ENCODE results near the gene GNRHR. TPM values are rescaled to one million over a fixed set of nuclear protein-coding genes. Genes with fewer than 3 reads are reported as not detected.

The GNRHR gene
- total RNA-seq, 4 donors from 2014 or later: not detected

GRCh38 chr4:67691328-67691727 is 62.9 kb downstream of the GNRHR start:
- H3K27ac ChIP-seq: no peak overlapping the region
- H3K4me1 ChIP-seq: no peaks in the 10 kb centered on the region
- ATAC-seq: no peak
- peaks cover 0 to 33% of the 10 kb centered on the region in 2 donors for H3K36me3 ChIP-seq
- no peaks in the 10 kb centered on the region for H3K27me3 ChIP-seq
- H3K9me3 ChIP-seq: peaks cover 0 to 7% (median 0%) of the 10 kb centered on the region in 3 donors
- TF ChIP-seq POLR2A (IDR thresholded peaks at IDR 0.05) (no peak), POLR2AphosphoS5 (IDR thresholded peaks at IDR 0.05) (no peak), CTCF (IDR thresholded peaks at IDR 0.05) (no peak), EP300 (IDR thresholded peaks at IDR 0.05) (no peak)
- no peak overlapping the region for H3K4me3 ChIP-seq

Small RNAs within 50 kb of the gene (small RNA-seq; reads per million reads assigned to genes)
- gene RF00091: 0 reads per million in 4 donors

Other genes with a start within 250 kb of the GNRHR start
- gene CENPC, start 208.9 kb downstream of the GNRHR start, total RNA-seq: 10 to 100 TPM; 12.4 to 48.4 (median 20.2) TPM
- 1 to 10 TPM in 1 of 4 donors, under 1 TPM in 2, not detected in 1; 0.54 to 2.2 (median 0.77) TPM for gene STAP1, start 195.7 kb downstream of the GNRHR start, total RNA-seq
- gene UBA6, start 53.2 kb downstream of the GNRHR start, total RNA-seq: 10 to 100 TPM; 29.9 to 87.6 (median 46.7) TPM
- 10 to 100 TPM in 1 of 4 donors, 1 to 10 TPM in 1, under 1 TPM in 2; 0.27 to 17.6 (median 1.2) TPM for gene TMPRSS11D, start 129.6 kb upstream of the GNRHR start, total RNA-seq
- 1 to 10 TPM in 1 of 4 donors, under 1 TPM in 2, not detected in 1; 0.13 to 8.5 (median 0.78) TPM for gene TMPRSS11A, start 209.1 kb upstream of the GNRHR start, total RNA-seq